ENCODE measurements around the gene DKC1.

- no peak for TF ChIP-seq CTCF (IDR thresholded peaks at IDR 0.05)
- no peak for TF ChIP-seq POLR2A (IDR thresholded peaks at IDR 0.05)
Observed at GRCh38 chrX:154806837-154807501, 44.3 kb downstream of the DKC1 start.

Measured in testis (tissue), 2 donors.